GM19463 (cell line): ENCODE results near the gene TBX20.

ENCODE experiments used
- ATAC-seq: cut with Tn5 transposase; IDR thresholded peaks from one replicate; pipeline ENCODE4 v1.9.1; 2021; ENCODE audit warnings: mild to moderate bottlenecking, moderate library complexity; ENCODE audit not compliant: unreplicated experiment

The TBX20 gene, protein sequence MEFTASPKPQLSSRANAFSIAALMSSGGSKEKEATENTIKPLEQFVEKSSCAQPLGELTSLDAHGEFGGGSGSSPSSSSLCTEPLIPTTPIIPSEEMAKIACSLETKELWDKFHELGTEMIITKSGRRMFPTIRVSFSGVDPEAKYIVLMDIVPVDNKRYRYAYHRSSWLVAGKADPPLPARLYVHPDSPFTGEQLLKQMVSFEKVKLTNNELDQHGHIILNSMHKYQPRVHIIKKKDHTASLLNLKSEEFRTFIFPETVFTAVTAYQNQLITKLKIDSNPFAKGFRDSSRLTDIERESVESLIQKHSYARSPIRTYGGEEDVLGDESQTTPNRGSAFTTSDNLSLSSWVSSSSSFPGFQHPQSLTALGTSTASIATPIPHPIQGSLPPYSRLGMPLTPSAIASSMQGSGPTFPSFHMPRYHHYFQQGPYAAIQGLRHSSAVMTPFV

GRCh38 chr7:35253710-35254495 is at the start of gene TBX20:
TBX20 (minus strand) TSS chr7:35254100; CDS start chr7:35253620, 480 bp downstream.
- ATAC-seq, result peak; percentile 75

DNA sequence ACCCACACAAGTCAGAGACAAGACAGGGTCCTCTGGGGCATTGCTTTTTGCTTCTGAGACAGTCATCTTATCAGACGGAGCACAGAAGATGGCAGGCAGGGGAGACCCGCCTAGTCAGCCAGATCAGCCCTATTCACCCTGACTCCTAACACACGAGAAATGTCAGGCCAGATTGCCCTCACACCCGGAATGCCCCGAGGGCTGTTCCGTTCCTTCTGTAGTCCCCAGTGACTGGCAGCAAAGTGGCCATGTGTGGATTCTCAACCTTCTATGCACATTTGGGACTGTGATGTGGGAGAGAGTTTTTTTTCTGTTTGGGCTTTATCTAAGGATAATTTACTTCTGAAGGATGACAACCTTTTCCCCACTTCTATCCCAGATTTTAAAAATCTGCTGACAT is 35.5 kb upstream of the TBX20 start:
- ATAC-seq, result no peak

GRCh38 chr7:35286986-35287385 is 33.1 kb upstream of the TBX20 start:
- no peak for ATAC-seq

GRCh38 chr7:35286422-35286821 is 32.5 kb upstream of the TBX20 start:
- ATAC-seq, result no peak

- no peak for ATAC-seq
These were observed 31.9 kb upstream of the TBX20 start for GRCh38 chr7:35285799-35286198.

DNA sequence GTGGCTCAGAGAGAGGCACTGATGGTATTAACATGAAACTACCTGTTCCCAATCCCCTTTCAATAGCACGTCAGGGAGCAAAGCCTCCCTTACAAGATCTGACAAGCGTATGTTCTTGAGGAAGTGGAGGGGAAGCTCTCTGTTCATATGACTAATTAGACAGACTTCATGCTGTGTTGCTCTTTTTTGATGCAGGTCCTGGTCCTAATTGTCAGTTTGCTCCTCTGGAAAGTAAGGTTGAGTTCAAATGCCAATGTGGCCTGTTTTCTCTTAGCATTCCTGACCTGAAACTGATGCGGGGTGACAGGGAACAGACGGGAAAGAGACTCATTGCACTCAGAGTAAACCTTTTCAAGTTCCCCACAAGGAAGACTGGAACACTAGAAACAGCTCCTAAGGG is 27.0 kb upstream of the TBX20 start:
- no peak for ATAC-seq

- ATAC-seq, result no peak
These were observed 23.5 kb upstream of the TBX20 start for GRCh38 chr7:35277359-35277758.

GRCh38 chr7:35272246-35272645 is 18.3 kb upstream of the TBX20 start:
- ATAC-seq, result no peak

- no peak for ATAC-seq
These were observed 15.1 kb upstream of the TBX20 start for GRCh38 chr7:35268953-35269352.

- no peak for ATAC-seq
These were observed 13.5 kb upstream of the TBX20 start for GRCh38 chr7:35267411-35267810.

DNA sequence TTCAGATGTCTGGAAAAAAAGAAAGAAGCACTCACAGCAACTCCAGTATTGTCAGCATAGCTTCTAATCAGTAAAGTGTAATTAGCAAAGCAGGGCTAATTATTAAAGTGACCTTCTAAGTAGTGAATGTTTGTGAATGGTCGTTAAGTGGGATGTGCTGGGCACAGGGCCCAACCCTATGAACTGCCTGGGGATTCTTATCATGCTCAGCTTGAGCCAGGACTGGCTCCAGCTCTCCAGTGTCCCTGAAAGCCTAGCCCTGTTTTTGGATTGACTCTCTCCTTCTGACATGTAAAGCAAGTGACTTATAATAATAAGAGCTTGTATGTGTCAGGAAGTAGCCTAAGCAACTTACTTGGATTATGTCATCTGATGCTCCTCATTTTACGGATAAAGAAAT is 9.5 kb upstream of the TBX20 start:
- ATAC-seq, result no peak

GRCh38 chr7:35261476-35262285 is 7.8 kb upstream of the TBX20 start:
- no peak for ATAC-seq

DNA sequence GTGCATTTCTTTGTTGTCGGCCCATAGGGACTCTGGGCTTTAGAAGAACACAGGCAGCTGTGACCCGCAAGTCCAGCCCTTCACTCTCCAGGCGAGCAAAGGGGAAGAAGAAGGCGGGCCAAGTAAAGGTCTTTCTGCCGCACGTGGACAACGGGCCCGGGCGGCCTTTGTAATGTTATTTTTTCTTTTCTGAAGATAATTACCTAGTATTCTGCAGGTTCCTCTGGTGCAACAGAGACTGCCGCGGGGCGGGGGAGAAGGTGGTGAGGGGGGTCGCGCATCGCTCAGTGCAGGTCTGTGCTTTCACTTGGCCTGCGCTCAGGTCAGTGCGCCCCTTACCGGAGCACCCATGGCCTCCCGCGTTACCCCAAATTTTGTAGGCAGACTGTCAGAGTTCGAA is 7.1 kb upstream of the TBX20 start:
- ATAC-seq, result no peak

GRCh38 chr7:35260246-35260645 is 6.3 kb upstream of the TBX20 start:
- ATAC-seq, result no peak

GRCh38 chr7:35259523-35259908 is 5.6 kb upstream of the TBX20 start:
- no peak for ATAC-seq

- ATAC-seq, result no peak
These were observed 5.1 kb upstream of the TBX20 start for GRCh38 chr7:35258868-35259522.

- no peak for ATAC-seq
These were observed 4.4 kb upstream of the TBX20 start for GRCh38 chr7:35258125-35258867.

- no peak for ATAC-seq
These were observed 3.6 kb upstream of the TBX20 start for GRCh38 chr7:35257251-35258124.
